ENCODE results near the gene TAAR6. TPM values are rescaled to one million over a fixed set of nuclear protein-coding genes. Genes with fewer than 3 reads are reported as not detected.
A peak's percentile ranks its signal among the peaks of the same experiment; 100 is the strongest.
"Not testable (repeated sequence)": the region's sequence is repeated elsewhere in the genome, so short reads cannot be mapped to it uniquely, and the experiment has no call there.

TAAR6 gene
- total RNA-seq, 4 donors from 2014 or later: not detected

DNA sequence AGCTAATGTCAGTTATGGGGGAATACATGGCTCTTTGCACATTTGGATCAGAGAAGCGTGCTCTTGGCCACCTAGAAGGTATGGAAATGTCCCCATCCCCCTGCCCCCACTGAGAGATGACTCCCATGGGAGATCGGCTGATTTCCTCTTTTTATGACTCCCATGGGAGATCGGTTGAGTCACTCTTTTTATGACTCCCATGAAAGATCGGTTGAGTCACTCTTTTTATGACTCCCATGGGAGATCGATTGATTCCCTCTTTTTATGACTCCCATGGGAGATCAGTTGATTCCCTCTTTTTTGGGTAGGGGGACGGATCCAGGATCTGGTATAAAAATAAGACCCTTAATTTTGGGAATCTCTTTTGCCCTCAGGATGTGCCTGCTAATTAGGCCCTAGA, 42.3 kb upstream of the TAAR6 start:
- Histone ChIP-seq H3K36me3 (no peaks in the 10 kb centered on the region), H3K4me3 (replicated peaks in 1 of 3) (no peak overlapping the region), H3K9me3 (no peaks in the 10 kb centered on the region), H3K27ac (no peak overlapping the region), H3K4me1 (no peaks in the 10 kb centered on the region), H3K27me3 (peaks cover 3% of the 10 kb centered on the region)
- no peak for DNase-seq
- intact Hi-C loops (cut with DNase I): no loop called here
- no peak for TF ChIP-seq POLR2A (IDR thresholded peaks at IDR 0.05)
- TF ChIP-seq, protein P1, sequence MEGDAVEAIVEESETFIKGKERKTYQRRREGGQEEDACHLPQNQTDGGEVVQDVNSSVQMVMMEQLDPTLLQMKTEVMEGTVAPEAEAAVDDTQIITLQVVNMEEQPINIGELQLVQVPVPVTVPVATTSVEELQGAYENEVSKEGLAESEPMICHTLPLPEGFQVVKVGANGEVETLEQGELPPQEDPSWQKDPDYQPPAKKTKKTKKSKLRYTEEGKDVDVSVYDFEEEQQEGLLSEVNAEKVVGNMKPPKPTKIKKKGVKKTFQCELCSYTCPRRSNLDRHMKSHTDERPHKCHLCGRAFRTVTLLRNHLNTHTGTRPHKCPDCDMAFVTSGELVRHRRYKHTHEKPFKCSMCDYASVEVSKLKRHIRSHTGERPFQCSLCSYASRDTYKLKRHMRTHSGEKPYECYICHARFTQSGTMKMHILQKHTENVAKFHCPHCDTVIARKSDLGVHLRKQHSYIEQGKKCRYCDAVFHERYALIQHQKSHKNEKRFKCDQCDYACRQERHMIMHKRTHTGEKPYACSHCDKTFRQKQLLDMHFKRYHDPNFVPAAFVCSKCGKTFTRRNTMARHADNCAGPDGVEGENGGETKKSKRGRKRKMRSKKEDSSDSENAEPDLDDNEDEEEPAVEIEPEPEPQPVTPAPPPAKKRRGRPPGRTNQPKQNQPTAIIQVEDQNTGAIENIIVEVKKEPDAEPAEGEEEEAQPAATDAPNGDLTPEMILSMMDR (IDR thresholded peaks at IDR 0.05): no peak
- 83 to 90% methylated on average over 6 of the region's 6 CpGs for WGBS, 2 donors

GRCh38 chr6:132530293-132530974, 39.7 kb upstream of the TAAR6 start:
- Histone ChIP-seq H3K27ac (no peak overlapping the region), H3K9me3 (no peaks in the 10 kb centered on the region), H3K36me3 (no peaks in the 10 kb centered on the region), H3K27me3 (peaks cover 3% of the 10 kb centered on the region), H3K4me3 (replicated peaks in 1 of 3) (no peak overlapping the region), H3K4me1 (no peaks in the 10 kb centered on the region)
- peak; percentile 23 to 54 for DNase-seq
- WGBS, 2 donors: 10 to 13% methylated on average over 9 of the region's 9 CpGs
- intact Hi-C loops (cut with DNase I): no loop called here
- TF ChIP-seq, protein P1 (IDR thresholded peaks at IDR 0.05): peak; percentile 66 to 96 (median 74)
- no peak for TF ChIP-seq POLR2A (IDR thresholded peaks at IDR 0.05)

DNA sequence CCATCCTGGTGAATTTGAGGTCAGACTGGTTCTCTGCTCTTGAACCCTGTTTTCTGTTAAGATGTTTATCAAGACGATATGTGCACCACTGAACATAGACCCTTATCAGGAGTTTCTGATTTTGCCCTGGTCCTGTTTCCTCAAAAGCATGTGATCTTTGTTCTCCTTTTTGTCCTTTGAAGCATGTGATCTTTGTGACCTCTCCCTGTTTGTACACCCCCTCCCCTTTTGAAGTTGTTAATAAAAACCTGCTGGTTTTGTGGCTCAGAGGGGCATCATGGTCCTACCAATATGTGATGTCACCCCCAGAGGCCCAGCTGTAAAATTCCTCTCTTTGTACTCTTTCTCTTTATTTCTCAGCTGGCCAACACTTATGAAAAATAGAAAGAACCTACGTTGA, 35.6 kb upstream of the TAAR6 start:
- H3K36me3 ChIP-seq; H3K9me3 ChIP-seq; H3K4me1 ChIP-seq; H3K27me3 ChIP-seq; H3K4me3 ChIP-seq (replicated peaks in 1 of 3); DNase-seq; H3K27ac ChIP-seq; intact Hi-C loops (cut with DNase I): not testable (repeated sequence)
- 83 to 89% methylated on average over 2 of the region's 2 CpGs for WGBS, 2 donors

- intact Hi-C loops (cut with DNase I): no loop called here
- no peak overlapping the region for H3K4me3 ChIP-seq (replicated peaks in 1 of 3)
- no peaks in the 10 kb centered on the region for H3K4me1 ChIP-seq
- H3K36me3 ChIP-seq: no peaks in the 10 kb centered on the region
- H3K27me3 ChIP-seq: no peaks in the 10 kb centered on the region
- no peak for TF ChIP-seq POLR2A (IDR thresholded peaks at IDR 0.05)
- no peak for DNase-seq
- H3K27ac ChIP-seq: no peak overlapping the region
- H3K9me3 ChIP-seq: no peaks in the 10 kb centered on the region
- 83 to 87% methylated on average over 3 of the region's 3 CpGs for WGBS, 2 donors
These were observed 33.0 kb upstream of the TAAR6 start for GRCh38 chr6:132537145-132537544.

- H3K9me3 ChIP-seq: no peaks in the 10 kb centered on the region
- 81 to 82% methylated on average over 4 of the region's 4 CpGs for WGBS, 2 donors
- DNase-seq: no peak
- H3K27me3 ChIP-seq: no peaks in the 10 kb centered on the region
- H3K4me3 ChIP-seq (replicated peaks in 1 of 3): no peak within 1 kb of the TSS
- intact Hi-C loops (cut with DNase I): no loop called here
- H3K27ac ChIP-seq: no peak within 1 kb of the TSS
- H3K4me1 ChIP-seq: no peaks in the 10 kb centered on the region
- no peaks in the 10 kb centered on the region for H3K36me3 ChIP-seq
- TF ChIP-seq POLR2A (IDR thresholded peaks at IDR 0.05): no peak
- TF ChIP-seq, protein P1 (IDR thresholded peaks at IDR 0.05): no peak
These were observed 32.1 kb upstream of the TAAR6 start, which contains the start of gene TAAR9 for GRCh38 chr6:132537977-132538376. Gene TAAR9, plus strand, starts transcription at chr6:132538277. Its CDS starts 13 bp downstream, at chr6:132538290.

- Histone ChIP-seq H3K27ac (no peak overlapping the region), H3K27me3 (no peaks in the 10 kb centered on the region), H3K9me3 (no peaks in the 10 kb centered on the region), H3K4me3 (replicated peaks in 1 of 3) (no peak overlapping the region), H3K36me3 (no peaks in the 10 kb centered on the region), H3K4me1 (no peaks in the 10 kb centered on the region)
- intact Hi-C loops (cut with DNase I): no loop called here
- DNase-seq: no peak
- TF ChIP-seq POLR2A (IDR thresholded peaks at IDR 0.05): no peak
- TF ChIP-seq, protein P1 (IDR thresholded peaks at IDR 0.05): no peak
These were observed 25.3 kb upstream of the TAAR6 start for GRCh38 chr6:132544826-132545225.
